Fibroblast of the aortic adventitia (primary cell): ENCODE measurements around the gene GPR39. TPM values are rescaled to one million over a fixed set of nuclear protein-coding genes. Genes with fewer than 3 reads are reported as not detected.

ENCODE experiments used
- DNase-seq: peaks from one replicate; pipeline ENCODE4 v3.0.0-alpha.2; 2010; ENCODE audit warnings: low read depth
- H3K4me3 ChIP-seq: 2 replicates; pipeline ENCODE4 v1.5.1; 2011; ENCODE audit warnings: low read depth, mild to moderate bottlenecking, control low read depth, low read length, moderate library complexity
- CTCF ChIP-seq: IDR thresholded peaks from 2 replicates; pipeline ENCODE4 v1.5.1; 2011; ENCODE audit warnings: mild to moderate bottlenecking, low read length, control low read depth, inconsistent platforms; ENCODE audit not compliant: insufficient read depth
- total RNA-seq: library from RNA; depleted of rRNA; stranded (reverse); fragments of >200 nt; gene quantifications from 2 replicates; pipeline ENCODE4 v1.2.3, GENCODE V29; 2012; ENCODE audit warnings: low replicate concordance

The GPR39 gene
- total RNA-seq, 1 donor = 12.7 TPM

- no peak for DNase-seq
- H3K4me3 ChIP-seq = no peak overlapping the region
- TF ChIP-seq CTCF = no peak
Measured at GRCh38 chr2:132417430-132418035, 928 bp downstream of the GPR39 start.

- no peak for TF ChIP-seq CTCF
- no peak overlapping the region for H3K4me3 ChIP-seq
- DNase-seq = no peak
Measured at GRCh38 chr2:132419235-132419634, 2.6 kb downstream of the GPR39 start.

GRCh38 chr2:132419941-132420340 is 3.3 kb downstream of the GPR39 start:
- no peak overlapping the region for H3K4me3 ChIP-seq
- DNase-seq = no peak
- no peak for TF ChIP-seq CTCF

- H3K4me3 ChIP-seq = no peak overlapping the region
- no peak for DNase-seq
- TF ChIP-seq CTCF = peak; percentile 41
Measured at GRCh38 chr2:132420816-132421805, 4.5 kb downstream of the GPR39 start.

GRCh38 chr2:132422736-132423135 is 6.1 kb downstream of the GPR39 start:
- no peak overlapping the region for H3K4me3 ChIP-seq
- no peak for TF ChIP-seq CTCF
- DNase-seq = no peak

- peak; percentile 93 for DNase-seq
- peak; percentile 41 for TF ChIP-seq CTCF
- H3K4me3 ChIP-seq = no peak overlapping the region
Measured at GRCh38 chr2:132424526-132425121, 8.0 kb downstream of the GPR39 start.
